Limb (tissue), 2 donors: ENCODE data around the gene LAP3.
"Not testable (repeated sequence)": the region's sequence is repeated elsewhere in the genome, so short reads cannot be mapped to it uniquely, and the experiment has no call there.

Experiments
- DNase-seq, 2 donors: peaks; one replicate each; pipeline ENCODE4 v3.0.0-alpha.2; 2016; ENCODE audit errors: extremely low spot score in 2 of 2

Gene LAP3

DNA sequence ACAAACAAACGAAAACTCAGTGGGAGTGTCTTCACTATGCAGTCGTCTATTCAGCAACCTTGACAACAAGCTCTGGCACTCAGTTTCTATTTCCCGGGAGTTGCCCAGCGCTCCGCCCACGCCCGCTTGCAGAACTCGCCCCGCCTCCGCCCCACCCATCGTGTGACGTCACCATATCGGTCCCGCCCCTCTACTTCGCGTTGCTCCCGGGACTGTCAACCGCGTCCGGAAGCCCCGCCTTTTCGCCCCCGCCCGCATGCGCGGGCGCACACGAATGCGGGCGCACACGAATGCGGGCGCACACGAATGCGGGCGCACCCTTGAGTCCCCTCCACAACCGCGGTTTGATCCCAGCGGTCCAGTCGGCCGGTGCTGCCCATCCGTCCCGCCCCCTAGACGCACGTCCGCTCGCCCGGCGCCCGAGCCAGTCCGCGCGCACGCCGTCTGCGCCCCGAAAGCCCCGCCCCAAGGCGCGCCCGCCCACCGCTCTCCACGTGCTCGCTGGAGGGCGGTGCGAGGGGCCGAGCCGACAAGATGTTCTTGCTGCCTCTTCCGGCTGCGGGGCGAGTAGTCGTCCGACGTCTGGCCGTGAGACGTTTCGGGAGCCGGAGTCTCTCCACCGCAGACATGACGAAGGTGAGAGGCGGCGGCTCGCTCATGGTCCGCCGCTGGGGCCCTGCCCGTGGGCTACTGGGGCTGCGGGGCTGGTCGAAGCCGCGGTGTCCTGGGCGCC lies at the start of gene LAP3:
TSS of gene LAP3 (plus strand) at position 267 of the 733 bp plus-strand sequence. CDS start at position 535, 268 bp downstream.
- DNase-seq: peak; percentile 96 to 100

DNA sequence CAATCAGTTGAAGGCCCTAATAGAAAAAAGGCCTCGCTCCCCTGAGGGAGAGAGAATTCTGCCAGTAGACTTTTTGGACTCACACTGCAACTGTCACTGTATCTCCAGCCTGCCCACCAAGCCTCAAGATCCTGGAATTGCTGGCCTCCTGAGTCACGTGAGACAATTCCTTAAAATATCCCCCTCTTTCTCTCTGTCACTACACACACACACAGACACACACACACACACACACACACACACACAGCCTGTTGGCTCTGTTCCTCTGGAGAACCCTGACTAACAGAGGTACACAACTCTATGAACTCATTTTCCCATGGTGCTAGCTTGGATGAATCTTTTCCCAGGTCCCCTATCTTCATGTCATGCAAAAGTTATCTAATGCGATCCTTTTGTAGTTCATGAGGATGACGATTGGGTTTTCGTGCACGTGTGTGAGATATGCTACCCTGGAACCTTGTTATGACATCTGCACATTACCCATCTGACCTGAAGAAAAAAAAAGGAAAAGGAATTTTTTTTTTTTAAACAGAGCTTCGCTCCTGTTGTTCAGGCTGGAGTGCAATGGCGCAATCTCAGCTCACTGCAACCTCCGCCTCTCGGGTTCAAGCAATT lies 48.3 kb upstream of the LAP3 start:
- no peak for DNase-seq

DNA sequence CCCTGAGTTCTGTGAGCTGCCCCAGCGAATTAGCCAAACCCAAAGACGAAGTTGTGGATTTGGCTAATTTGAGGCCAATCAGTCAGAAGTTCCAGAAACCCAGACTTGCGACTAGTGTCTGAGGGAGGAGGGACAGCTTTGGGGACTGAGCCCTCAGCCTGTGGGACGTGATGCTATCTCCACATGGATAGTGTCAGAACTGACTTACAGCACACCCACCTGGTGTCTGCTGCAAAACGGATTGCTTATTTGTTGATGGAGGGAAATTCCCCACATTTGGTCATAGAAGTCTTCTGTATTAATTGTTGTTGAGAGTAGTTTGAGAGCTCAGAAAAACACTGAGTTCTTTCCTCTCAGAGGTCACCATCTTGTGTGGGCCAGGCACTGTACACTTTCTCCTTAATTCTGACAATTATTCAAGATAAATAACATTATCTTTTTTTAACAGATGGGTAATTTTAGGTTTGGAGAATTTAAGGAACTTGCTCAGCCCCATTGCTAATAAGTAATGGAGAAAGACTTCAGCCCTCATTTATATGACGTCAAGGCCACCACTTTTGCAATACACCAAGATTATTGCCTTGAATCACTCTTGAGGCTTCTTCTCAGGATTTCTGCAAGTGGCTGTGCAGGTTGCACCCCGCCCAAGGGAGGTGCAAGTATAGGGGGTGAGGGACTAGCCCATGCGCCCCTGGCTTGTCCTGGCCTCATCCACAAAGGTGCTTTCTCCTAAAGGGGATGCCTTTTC lies 45.3 kb upstream of the LAP3 start:
- DNase-seq: no peak

DNA sequence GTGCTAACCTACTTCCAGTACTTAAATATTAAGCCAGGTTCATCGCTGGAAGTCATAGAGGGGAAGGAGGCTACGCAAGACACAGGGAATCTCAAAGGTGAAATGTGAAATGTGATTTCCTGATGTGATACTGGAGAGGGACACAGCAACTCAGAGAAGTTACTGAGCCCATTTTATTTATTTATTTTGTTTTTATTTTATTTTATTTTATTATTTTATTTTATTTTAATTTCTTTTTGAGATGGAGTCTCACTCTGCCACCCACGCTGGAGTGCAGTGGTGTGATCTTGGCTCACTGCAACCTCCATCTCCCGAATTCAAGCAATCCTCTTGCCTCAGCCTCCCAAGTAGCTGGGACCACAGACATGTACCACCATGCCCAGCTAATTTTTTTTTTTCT lies 42.3 kb upstream of the LAP3 start:
- DNase-seq: no peak

DNA sequence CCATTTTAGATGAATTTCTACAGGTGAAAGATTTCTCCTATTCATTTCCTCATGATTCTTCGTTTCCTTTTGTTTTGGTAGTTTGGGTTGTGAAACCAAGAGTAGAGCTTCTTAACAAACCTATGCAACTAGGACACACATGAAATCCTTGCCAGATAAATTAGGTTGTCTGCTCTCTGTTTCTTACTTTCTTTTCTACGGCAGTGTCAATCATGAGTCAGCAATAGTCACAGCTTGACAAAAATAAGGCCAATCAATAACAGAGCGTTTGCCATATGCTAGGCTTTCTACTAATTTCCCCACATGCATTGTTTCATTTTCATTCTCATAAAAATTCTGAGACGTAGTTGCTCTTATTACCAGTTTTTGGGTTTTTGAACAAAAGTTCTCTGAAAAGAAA lies 41.8 kb upstream of the LAP3 start:
- DNase-seq: no peak

DNA sequence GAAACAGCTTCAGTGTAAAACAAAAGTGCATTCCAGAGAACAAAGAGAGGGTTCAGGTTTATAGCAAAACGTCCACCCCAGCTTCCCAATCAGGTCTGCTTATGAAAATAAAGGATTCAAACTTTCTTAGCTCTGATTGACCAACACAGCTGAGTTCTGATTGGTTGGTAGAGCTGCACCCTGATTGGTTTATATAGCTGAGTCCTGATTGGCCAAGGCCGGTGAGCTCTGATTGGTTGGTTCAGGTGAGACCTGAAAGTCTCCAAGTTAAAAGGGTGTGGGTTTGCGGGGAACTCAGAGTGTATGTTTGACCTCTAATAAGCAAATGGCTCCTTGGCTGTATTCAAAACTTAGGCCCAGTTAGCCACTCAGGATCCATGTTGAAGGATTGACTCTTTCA lies 41.1 kb upstream of the LAP3 start:
- no peak for DNase-seq

DNA sequence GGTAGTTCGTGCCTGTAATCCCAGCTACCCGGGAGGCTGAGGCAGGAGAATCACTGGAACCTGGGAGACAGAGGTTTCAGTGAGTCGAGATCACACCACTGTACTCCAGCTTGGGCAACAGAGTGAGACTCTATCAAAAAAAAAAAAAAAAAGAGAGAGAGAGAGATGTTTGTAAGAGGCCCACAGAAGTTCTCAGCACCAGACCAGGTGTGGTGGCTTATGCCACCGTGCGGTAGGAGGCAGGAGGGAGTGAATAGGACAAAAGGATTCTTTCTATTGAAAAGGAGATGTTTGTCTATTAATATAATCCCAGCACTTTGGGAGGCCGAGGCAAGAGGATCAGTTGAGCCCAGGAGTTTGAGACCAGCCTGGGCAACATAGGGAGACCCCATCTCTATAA lies 39.9 kb upstream of the LAP3 start:
- DNase-seq: not testable (repeated sequence)

DNA sequence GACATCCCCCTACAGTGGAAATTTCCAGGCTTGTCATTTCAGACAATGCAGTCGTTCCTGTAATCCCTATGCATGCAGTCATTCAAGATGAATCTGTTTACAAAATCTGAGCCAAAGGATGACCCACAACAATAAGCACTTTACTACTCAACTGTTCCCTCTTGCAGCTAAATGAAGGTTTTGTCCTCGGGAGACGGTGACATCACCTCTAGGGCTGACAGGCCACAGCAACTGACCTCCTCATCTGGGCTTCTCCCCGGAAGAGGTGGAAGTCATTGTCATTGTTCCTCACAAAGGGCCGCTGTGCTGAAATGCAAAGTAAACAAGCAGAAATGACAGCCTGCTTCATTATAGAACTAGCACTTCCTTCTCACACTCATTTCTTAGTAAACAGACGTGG lies 32.8 kb upstream of the LAP3 start:
- no peak for DNase-seq

DNA sequence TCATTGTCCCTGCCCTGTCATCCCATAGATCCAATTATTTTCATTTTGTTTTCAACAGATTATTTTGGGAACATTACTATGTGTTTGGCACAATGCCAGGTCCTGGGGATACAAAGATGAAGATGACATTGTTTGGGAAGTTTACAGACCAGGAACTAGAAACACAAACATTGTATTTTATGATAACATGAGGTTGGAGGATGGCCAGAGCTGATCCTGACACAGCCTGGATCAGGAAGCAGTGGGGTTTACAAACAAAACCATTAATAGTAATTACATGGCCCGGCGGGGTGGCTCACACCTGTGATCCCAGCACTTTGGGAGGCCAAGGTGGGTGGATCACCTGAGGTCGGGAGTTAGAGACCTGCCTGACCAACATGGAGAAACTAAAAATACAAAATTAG lies 32.2 kb upstream of the LAP3 start:
- DNase-seq: no peak

DNA sequence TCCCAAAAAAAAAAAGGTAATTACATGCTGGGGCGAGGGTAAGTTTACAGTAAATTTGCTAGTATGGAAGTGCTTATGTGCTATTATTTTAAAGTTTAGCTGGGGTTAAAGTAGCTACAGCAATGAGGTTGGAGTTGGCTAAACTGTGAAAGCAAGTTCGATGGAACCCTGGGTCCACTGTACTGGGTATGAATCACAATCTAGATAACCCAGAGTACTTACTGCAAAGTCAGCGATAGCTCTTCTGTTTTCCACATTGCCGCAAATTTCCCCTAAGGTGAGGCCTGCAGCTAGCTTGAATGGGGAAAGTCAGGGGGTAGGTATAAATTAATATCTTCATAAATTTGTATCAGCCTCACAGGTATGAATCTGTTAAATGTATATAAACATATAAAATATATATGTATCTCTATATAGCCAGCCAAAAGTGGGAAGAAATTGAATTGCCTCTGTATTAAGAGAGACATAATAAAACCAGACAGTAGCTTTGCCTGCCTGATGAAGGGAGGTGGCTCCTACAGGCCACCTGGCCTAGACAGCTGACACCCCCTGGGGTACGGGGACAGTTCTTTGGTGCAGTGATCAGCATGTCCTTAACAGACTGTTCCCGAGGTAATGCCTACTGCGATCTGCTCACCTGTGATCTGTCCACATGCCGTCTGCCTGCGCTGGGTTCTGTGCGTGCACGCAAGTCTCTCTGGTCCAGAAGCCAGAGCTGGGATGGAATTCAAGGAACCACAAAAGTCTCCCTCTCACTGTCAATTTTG lies 31.4 kb upstream of the LAP3 start:
- DNase-seq: no peak

DNA sequence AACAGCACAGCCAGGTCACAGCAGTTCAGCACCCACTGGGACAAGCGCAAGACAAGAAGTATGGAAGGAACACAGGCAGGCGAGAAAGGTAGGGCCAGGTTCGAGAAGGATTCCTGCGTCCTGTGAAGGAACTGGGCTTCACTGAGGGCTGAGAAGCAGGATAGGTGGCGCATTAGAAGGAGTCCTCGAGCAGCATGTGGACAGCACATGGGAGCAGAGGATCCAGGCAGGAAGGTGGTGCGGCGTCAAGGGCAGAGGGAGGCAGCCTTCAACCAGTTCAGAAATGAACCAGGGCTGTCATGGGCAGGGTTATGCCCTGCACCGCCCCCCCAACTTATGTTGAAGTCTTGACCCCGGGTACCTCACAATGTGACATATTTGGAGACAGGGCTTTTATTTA lies 30.8 kb upstream of the LAP3 start:
- DNase-seq: no peak

DNA sequence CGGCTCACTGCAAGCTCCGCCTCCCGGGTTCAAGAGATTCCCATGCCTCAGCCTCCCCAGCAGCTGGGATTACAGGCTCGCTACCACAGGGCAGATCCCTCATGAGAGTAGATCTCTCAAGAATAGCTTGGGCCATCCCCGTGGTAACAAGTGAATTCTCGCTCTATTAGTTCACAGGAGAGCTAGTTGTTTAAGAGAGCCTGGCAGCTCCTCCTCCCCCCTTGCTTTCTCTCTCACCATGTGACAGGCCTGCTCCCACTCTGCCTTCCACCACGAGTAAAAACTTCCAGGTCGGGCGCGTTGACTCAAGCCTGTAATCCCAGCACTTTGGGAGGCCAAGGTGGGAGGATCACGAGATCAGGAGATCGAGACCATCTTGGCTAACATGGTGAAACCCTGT lies 30.3 kb upstream of the LAP3 start:
- DNase-seq: no peak

DNA sequence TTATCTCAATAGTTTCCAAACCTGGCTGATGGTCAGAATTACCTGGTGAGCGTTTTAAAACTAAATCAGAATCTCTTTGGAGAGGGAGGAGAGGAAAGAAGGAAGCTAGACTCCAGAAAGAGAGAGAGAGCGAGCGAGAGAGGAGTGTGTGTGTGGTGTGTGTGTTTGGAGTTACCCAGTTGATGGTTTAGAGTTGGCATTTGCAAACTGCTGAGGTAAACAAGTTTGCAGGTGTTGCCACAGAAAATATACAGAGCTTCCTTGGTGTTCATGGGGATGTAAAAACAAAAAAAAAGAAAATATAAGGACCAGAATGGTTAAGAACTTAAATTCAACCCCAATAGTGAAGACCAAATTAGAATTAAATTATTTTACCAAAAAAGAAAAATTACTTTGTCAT lies 26.4 kb upstream of the LAP3 start:
- DNase-seq: no peak

DNA sequence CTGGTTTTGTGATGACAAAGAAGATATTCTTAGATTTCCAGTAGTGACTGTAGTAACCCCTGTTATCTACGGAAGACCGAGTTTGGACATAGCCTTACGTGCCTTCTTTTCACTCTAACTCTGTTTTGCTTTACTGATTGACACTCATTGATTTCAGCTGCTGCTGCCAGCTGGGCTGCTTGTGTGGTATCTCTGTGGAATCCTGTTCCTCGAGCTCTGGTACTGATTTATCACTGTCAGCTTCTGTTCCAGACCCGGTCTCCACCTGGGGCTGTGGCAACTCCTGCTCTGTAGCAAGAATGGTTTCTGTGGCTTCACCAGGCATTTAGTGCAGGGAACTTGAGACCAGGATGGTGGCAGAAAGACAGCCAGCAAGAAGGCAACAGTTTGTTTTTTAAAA lies 24.6 kb upstream of the LAP3 start:
- DNase-seq: no peak

DNA sequence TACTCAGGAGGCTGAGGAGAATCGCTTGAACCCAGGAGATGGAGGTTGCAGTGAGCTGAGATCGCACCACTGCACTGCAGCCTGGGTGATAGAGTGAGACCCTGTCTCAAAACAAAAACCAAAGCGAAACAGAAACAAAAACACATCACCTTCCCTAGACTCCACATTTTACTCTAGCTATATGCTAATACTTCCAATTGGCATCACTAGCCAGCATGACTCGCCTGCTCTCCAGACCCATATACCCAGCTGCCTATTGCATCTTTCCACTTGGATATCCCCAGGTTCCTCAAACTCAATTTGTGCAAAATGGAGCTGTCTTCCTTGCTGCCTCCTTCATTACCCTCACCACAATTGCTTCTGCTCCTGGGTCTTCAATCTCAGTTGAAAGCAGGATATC lies 22.4 kb upstream of the LAP3 start:
- DNase-seq: no peak

DNA sequence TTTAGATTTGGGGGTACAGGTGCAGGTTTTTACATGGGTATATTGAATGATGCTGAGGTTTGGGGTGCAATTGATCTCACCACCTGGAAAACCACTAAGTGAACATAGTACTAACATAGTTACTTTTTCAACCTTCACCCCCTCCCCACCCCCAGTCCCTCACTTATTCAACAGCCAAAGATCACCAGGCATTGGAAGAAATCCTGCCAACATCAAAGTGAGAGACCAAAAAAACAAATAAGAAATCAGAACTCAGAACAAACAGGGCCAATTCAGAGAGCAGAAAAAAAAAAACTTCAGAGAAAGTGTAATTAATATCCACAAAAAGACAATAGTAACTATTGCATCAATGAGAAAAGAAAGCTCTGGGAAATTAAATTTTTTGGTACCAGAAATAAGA lies 20.5 kb upstream of the LAP3 start:
- no peak for DNase-seq

DNA sequence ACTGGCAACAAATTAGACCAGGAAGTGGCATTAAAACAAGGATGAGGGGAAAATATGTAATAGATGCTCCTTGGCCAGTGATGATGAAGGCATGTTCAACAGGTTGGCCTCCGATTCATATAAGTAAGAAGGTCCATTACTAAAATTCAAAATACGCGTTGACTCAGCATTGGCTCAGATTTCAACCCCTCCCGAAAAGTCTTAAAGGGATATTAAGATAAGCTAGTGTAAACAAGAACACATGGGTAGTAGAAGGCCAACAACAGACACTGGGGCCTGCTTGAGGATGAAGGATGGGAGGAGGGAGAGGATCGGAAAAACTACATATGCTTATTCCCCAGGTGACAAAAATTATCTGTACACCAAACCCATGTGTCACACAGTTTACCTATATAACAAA lies 19.1 kb upstream of the LAP3 start:
- DNase-seq: no peak

DNA sequence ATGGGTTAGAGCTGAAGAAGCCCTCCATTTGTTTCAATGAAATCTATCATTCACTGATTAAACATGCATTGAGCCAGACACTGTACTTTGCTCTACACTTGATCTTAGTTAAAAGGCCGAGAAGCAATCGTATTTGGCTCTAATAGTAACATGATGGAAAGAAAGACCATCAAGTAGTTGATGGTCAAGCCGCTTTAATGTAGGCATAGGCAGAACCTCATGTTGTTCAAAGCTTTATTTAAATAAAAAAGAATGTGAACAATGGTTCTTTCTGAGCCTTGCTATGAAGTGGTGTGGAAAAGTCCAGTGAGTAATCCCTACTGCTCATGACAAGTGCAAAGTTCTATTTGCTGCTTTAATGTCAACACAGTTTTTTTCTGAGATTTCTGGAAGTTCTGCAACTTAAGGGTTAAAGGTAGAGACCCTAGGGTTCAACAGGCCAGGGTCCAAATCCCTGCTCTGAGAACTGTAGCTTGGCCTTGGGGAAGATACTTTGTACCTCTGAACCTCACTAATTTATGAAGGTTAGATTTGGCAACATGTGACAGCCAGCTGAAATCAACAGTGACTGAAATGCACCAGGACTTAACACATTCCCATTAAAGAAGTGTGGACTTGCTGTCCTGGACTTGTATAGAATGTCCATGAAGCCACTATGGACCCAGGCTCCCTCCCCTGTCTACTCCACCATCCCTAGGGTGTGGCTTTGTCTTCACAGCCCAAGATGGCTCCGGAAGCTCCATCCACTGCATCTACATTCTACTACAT lies 17.9 kb upstream of the LAP3 start:
- DNase-seq: no peak

DNA sequence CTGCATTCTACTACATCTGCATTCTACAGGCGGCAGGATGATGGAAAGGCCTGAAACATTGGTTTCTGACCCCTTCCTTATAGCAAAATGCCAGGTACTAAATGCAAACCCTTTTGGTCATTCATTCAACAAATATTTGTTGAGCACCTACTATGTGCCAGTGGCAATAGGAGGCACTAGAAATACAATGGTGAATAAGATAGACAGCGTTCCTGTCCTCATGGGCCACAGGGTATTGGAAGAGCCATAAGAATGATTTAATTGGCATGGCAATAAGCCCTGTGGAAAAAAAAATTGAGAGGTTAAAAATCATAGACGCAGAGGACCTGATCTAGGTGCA lies 17.3 kb upstream of the LAP3 start:
- DNase-seq: no peak

DNA sequence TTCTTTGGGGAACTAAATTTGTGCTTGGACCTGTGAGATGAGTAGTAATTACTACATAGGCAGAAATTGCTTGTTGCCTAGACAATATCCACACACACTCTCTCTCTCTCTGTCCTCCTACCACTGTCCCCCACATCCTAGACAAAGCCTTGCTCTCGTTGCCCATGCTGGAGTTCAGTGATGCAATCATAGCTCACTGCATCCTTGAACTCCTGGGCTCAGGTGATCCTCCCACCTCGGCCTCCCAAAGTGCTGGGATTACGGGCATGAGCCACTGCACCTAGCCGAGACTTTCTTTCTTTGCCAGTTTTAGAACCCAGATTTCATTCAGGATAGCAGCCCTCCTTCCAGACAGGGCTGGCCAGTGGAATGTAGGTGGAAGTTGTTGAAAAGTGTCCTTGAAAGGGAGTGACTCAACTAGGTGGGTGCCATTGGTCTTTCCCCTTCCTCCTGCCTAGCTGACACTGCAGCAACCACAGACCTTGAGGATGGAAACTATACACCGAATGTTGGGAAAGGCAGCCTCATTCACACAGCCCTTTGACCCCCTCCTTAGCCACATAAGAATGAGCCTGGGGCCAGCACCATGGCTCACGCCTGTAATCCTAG lies 16.8 kb upstream of the LAP3 start:
- DNase-seq: no peak
